NCI-H2029 (cell line): ENCODE results near the gene JPH4.

Source experiments
- DNase-seq: peaks from one replicate; lab custom pipeline; 2025; lab: John Stamatoyannopoulos, UW

JPH4 gene

GRCh38 chr14:23579739-23580138 lies 1.1 kb upstream of the JPH4 start:
- DNase-seq, result no peak

- DNase-seq, result no peak
These were observed 681 bp upstream of the JPH4 start for GRCh38 chr14:23579311-23579630.

GRCh38 chr14:23577710-23578392 lies 739 bp downstream of the JPH4 start:
- no peak for DNase-seq

- DNase-seq, result no peak
These were observed 1.4 kb downstream of the JPH4 start for GRCh38 chr14:23577004-23577681.

GRCh38 chr14:23573384-23574015 lies 5.1 kb downstream of the JPH4 start:
- DNase-seq, result peak; percentile 21

GRCh38 chr14:23572836-23573235 lies 5.8 kb downstream of the JPH4 start:
- DNase-seq, result no peak

GRCh38 chr14:23572524-23572828 lies 6.1 kb downstream of the JPH4 start:
- DNase-seq, result no peak

- no peak for DNase-seq
These were observed 6.7 kb downstream of the JPH4 start for GRCh38 chr14:23571701-23572523.

GRCh38 chr14:23570806-23571483 lies 7.6 kb downstream of the JPH4 start:
- no peak for DNase-seq

GRCh38 chr14:23569443-23570151 lies 9.0 kb downstream of the JPH4 start:
- DNase-seq, result no peak

GRCh38 chr14:23568600-23569331 lies 9.8 kb downstream of the JPH4 start:
- DNase-seq, result no peak

- no peak for DNase-seq
These were observed 10.5 kb downstream of the JPH4 start for GRCh38 chr14:23568021-23568599.

- DNase-seq, result peak; percentile 88
These were observed 11.2 kb downstream of the JPH4 start, which contains the start of gene AP1G2 for GRCh38 chr14:23567186-23568020. Gene AP1G2, minus strand, starts transcription at chr14:23567791. Its CDS starts 477 bp downstream, at chr14:23567314.

- DNase-seq, result no peak
These were observed 11.8 kb downstream of the JPH4 start for GRCh38 chr14:23566778-23567185.

GRCh38 chr14:23566112-23566777 lies 12.3 kb downstream of the JPH4 start:
- DNase-seq, result no peak

GRCh38 chr14:23565626-23566025 lies 13.0 kb downstream of the JPH4 start:
- no peak for DNase-seq

GRCh38 chr14:23564876-23565275 lies 13.7 kb downstream of the JPH4 start:
- DNase-seq, result no peak

GRCh38 chr14:23564181-23564812 lies 14.3 kb downstream of the JPH4 start:
- no peak for DNase-seq
